Measurements from ENCODE around the gene SMIM12. TPM values are rescaled to one million over a fixed set of nuclear protein-coding genes. Genes with fewer than 3 reads are reported as not detected.

The SMIM12 gene
- total RNA-seq, 1 donor from 2014 or later: 39.6 TPM

GRCh38 chr1:34842073-34842472, 17.5 kb downstream of the SMIM12 start:
- no peak overlapping the region for H3K4me3 Mint-ChIP-seq (ENCODE audit: unreplicated experiment)
- DNase-seq (ENCODE audit: extremely low spot score, unreplicated experiment): no peak

GRCh38 chr1:34840426-34840825, 19.1 kb downstream of the SMIM12 start:
- no peak for TF ChIP-seq CTCF (IDR thresholded peaks at IDR 0.05)
- peaks cover 19% of the 10 kb centered on the region for H3K4me1 Mint-ChIP-seq (ENCODE audit: unreplicated experiment)
- no peak for DNase-seq (ENCODE audit: extremely low spot score, unreplicated experiment)
- H3K27ac Mint-ChIP-seq (ENCODE audit: unreplicated experiment): no peak overlapping the region
- H3K36me3 Mint-ChIP-seq (ENCODE audit: unreplicated experiment): no peaks in the 10 kb centered on the region
- H3K27me3 Mint-ChIP-seq (ENCODE audit: unreplicated experiment): no peaks in the 10 kb centered on the region
- no peaks in the 10 kb centered on the region for H3K9me3 Mint-ChIP-seq (ENCODE audit: unreplicated experiment)
- no peak overlapping the region for H3K4me3 Mint-ChIP-seq (ENCODE audit: unreplicated experiment)

More at GRCh38 chr1:34842073-34842472, 17.5 kb downstream of the SMIM12 start:
- TF ChIP-seq CTCF (IDR thresholded peaks at IDR 0.05): no peak
- H3K4me1 Mint-ChIP-seq (ENCODE audit: unreplicated experiment): peaks cover 4% of the 10 kb centered on the region
- no peaks in the 10 kb centered on the region for H3K36me3 Mint-ChIP-seq (ENCODE audit: unreplicated experiment)
- H3K27me3 Mint-ChIP-seq (ENCODE audit: unreplicated experiment): no peaks in the 10 kb centered on the region
- no peak overlapping the region for H3K27ac Mint-ChIP-seq (ENCODE audit: unreplicated experiment)
- no peaks in the 10 kb centered on the region for H3K9me3 Mint-ChIP-seq (ENCODE audit: unreplicated experiment)

- Mint-ChIP-seq H3K9me3 (ENCODE audit: unreplicated experiment) (no peaks in the 10 kb centered on the region), H3K4me3 (ENCODE audit: unreplicated experiment) (no peak overlapping the region), H3K4me1 (ENCODE audit: unreplicated experiment) (peaks cover 26% of the 10 kb centered on the region), H3K36me3 (ENCODE audit: unreplicated experiment) (no peaks in the 10 kb centered on the region), H3K27me3 (ENCODE audit: unreplicated experiment) (no peaks in the 10 kb centered on the region), H3K27ac (ENCODE audit: unreplicated experiment) (no peak overlapping the region)
- TF ChIP-seq CTCF (IDR thresholded peaks at IDR 0.05): no peak
- DNase-seq (ENCODE audit: extremely low spot score, unreplicated experiment): no peak
Measured at GRCh38 chr1:34839526-34840305, 19.8 kb downstream of the SMIM12 start.

GRCh38 chr1:34833711-34834110, 25.8 kb downstream of the SMIM12 start:
- no peak for TF ChIP-seq CTCF (IDR thresholded peaks at IDR 0.05)
- H3K27ac Mint-ChIP-seq (ENCODE audit: unreplicated experiment): no peak overlapping the region
- no peaks in the 10 kb centered on the region for H3K9me3 Mint-ChIP-seq (ENCODE audit: unreplicated experiment)
- peaks cover 26% of the 10 kb centered on the region for H3K4me1 Mint-ChIP-seq (ENCODE audit: unreplicated experiment)
- peak; percentile 17 for DNase-seq (ENCODE audit: extremely low spot score, unreplicated experiment)
- no peaks in the 10 kb centered on the region for H3K27me3 Mint-ChIP-seq (ENCODE audit: unreplicated experiment)
- H3K36me3 Mint-ChIP-seq (ENCODE audit: unreplicated experiment): no peaks in the 10 kb centered on the region
- H3K4me3 Mint-ChIP-seq (ENCODE audit: unreplicated experiment): no peak overlapping the region

- no peak for TF ChIP-seq CTCF (IDR thresholded peaks at IDR 0.05)
- Mint-ChIP-seq H3K27me3 (ENCODE audit: unreplicated experiment) (no peaks in the 10 kb centered on the region), H3K9me3 (ENCODE audit: unreplicated experiment) (no peaks in the 10 kb centered on the region), H3K4me1 (ENCODE audit: unreplicated experiment) (peaks cover 20% of the 10 kb centered on the region), H3K27ac (ENCODE audit: unreplicated experiment) (no peak overlapping the region), H3K4me3 (ENCODE audit: unreplicated experiment) (no peak overlapping the region), H3K36me3 (ENCODE audit: unreplicated experiment) (no peaks in the 10 kb centered on the region)
- DNase-seq (ENCODE audit: extremely low spot score, unreplicated experiment): peak; percentile 77
Measured at GRCh38 chr1:34831721-34832246, 27.8 kb downstream of the SMIM12 start.
